Neural cell (in vitro differentiated cells): ENCODE data around the gene CHI3L1. TPM values are rescaled to one million over a fixed set of nuclear protein-coding genes. Genes with fewer than 3 reads are reported as not detected.

ENCODE experiments used
- H2AFZ ChIP-seq: fragments of 200-600, 300-800 bp; sonication (generic), shearing (Covaris generic); 2 replicates; pipeline ENCODE4 v1.6.0; 2014; ENCODE audit warnings: low read depth, mild to moderate bottlenecking, antibody characterized with exemption, low read length, moderate library complexity
- H3F3A ChIP-seq: fragments of 200-600 bp; shearing (Covaris generic); 2 replicates; pipeline ENCODE4 v1.6.1; 2016; ENCODE audit warnings: mild to moderate bottlenecking, moderate library complexity, mixed read lengths, antibody characterized with exemption, low read length; ENCODE audit not compliant: insufficient read depth, poor library complexity, severe bottlenecking
- H3K27ac ChIP-seq: fragments of 200-600, 300-800 bp; sonication (generic), shearing (Covaris generic); 2 replicates; pipeline ENCODE4 v1.5.1; 2014; ENCODE audit warnings: mild to moderate bottlenecking, low read length, moderate library complexity
- H3K27me3 ChIP-seq: fragments of 300-800, 200-600 bp; sonication (generic), shearing (Covaris generic); 2 replicates; pipeline ENCODE4 v1.6.0; 2014; ENCODE audit warnings: mild to moderate bottlenecking, low read depth, low read length, moderate library complexity; ENCODE audit not compliant: insufficient read depth
- H3K36me3 ChIP-seq: fragments of 300-800, 200-600 bp; sonication (generic), shearing (Covaris generic); 2 replicates; pipeline ENCODE4 v1.5.1; 2014; ENCODE audit warnings: mild to moderate bottlenecking, antibody characterized with exemption, low read length, moderate library complexity; ENCODE audit not compliant: insufficient read depth
- H3K4me2 ChIP-seq: fragments of 300-800, 200-600 bp; sonication (generic), shearing (Covaris generic); 2 replicates; pipeline ENCODE4 v1.6.0; 2014; ENCODE audit warnings: mild to moderate bottlenecking, low read length
- H3K4me3 ChIP-seq: fragments of 300-800, 200-600 bp; sonication (generic), shearing (Covaris generic); 2 replicates; pipeline ENCODE4 v1.5.1; 2014; ENCODE audit warnings: mild to moderate bottlenecking, low read length, moderate library complexity
- H3K79me2 ChIP-seq: fragments of 200-600 bp; shearing (Covaris generic); replicated peaks from 2 replicates; pipeline ENCODE4 v1.6.0; 2014; ENCODE audit warnings: mild to moderate bottlenecking, low read length, moderate library complexity; ENCODE audit not compliant: insufficient read depth
- H3K9ac ChIP-seq: fragments of 300-800, 200-600 bp; sonication (generic), shearing (Covaris generic); 2 replicates; pipeline ENCODE4 v1.6.1; 2016; ENCODE audit warnings: mild to moderate bottlenecking, low read length, mixed read lengths
- H3K9me2 ChIP-seq: fragments of 200-600 bp; shearing (Covaris generic); 2 replicates; pipeline ENCODE4 v1.6.1; 2016; ENCODE audit warnings: mild to moderate bottlenecking, low read length, mixed read lengths; ENCODE audit not compliant: insufficient read depth
- H3K9me3 ChIP-seq: fragments of 200-600, 300-800 bp; sonication (generic), shearing (Covaris generic); 2 replicates; pipeline ENCODE4 v1.6.1; 2016; ENCODE audit warnings: mild to moderate bottlenecking, mixed run types, low read length, moderate library complexity, mixed read lengths
- H4K20me1 ChIP-seq: fragments of 200-600 bp; shearing (Covaris generic); 2 replicates; pipeline ENCODE4 v1.6.1; 2016; ENCODE audit warnings: mild to moderate bottlenecking, mixed run types; ENCODE audit not compliant: insufficient read depth
- EP300 ChIP-seq: fragments of 450-650 bp; conservative IDR thresholded peaks from 2 replicates; pipeline ENCODE4 v1.6.1; 2014; ENCODE audit warnings: antibody characterized with exemption, mild to moderate bottlenecking, moderate library complexity; ENCODE audit not compliant: poor library complexity, severe bottlenecking
- EZH2 ChIP-seq: fragments of 200-600, 300-800 bp; shearing (Covaris generic), sonication (generic); IDR thresholded peaks from 2 replicates; pipeline ENCODE4 v1.6.1; 2014; ENCODE audit warnings: antibody characterized with exemption, low read length, borderline replicate concordance, mild to moderate bottlenecking; ENCODE audit not compliant: insufficient read depth, poor library complexity, severe bottlenecking
- MXI1 ChIP-seq: fragments of 450-650 bp; conservative IDR thresholded peaks from 2 replicates; pipeline ENCODE4 v1.6.1; 2014; ENCODE audit warnings: antibody characterized with exemption, mild to moderate bottlenecking; ENCODE audit not compliant: poor library complexity, severe bottlenecking
- POLR2AphosphoS5 ChIP-seq: IDR thresholded peaks from 2 replicates; pipeline ENCODE4 v1.6.1; 2012
- RAD21 ChIP-seq: fragments of 450-650 bp; conservative IDR thresholded peaks from 2 replicates; pipeline ENCODE4 v1.6.1; 2014; ENCODE audit warnings: antibody characterized with exemption, mild to moderate bottlenecking, moderate library complexity
- SMC3 ChIP-seq: fragments of 450-650 bp; conservative IDR thresholded peaks from 2 replicates; pipeline ENCODE4 v1.6.1; 2014; ENCODE audit warnings: antibody characterized with exemption, mild to moderate bottlenecking, moderate library complexity; ENCODE audit not compliant: poor library complexity
- TAF1 ChIP-seq: IDR thresholded peaks from 2 replicates; pipeline ENCODE4 v1.6.1; 2012; ENCODE audit warnings: low read depth
- polyA plus RNA-seq: library from polyadenylated mRNA; depleted of rRNA; stranded (reverse); fragments of >200 nt; gene quantifications from 2 replicates; pipeline ENCODE4 v1.2.3, GENCODE V29; 2014
- TF ChIP-seq, protein P1 (sequence below): IDR thresholded peaks from 2 replicates; pipeline ENCODE4 v1.6.1; 2012; ENCODE audit warnings: borderline replicate concordance
- TF ChIP-seq, protein P2 (sequence below): fragments of 450-650 bp; IDR thresholded peaks from 2 replicates; pipeline ENCODE4 v1.5.1; 2014; ENCODE audit warnings: antibody characterized with exemption, mild to moderate bottlenecking, moderate library complexity; ENCODE audit not compliant: poor library complexity, severe bottlenecking

The CHI3L1 gene
- polyA plus RNA-seq, 1 donor from 2014 or later, result not detected

DNA sequence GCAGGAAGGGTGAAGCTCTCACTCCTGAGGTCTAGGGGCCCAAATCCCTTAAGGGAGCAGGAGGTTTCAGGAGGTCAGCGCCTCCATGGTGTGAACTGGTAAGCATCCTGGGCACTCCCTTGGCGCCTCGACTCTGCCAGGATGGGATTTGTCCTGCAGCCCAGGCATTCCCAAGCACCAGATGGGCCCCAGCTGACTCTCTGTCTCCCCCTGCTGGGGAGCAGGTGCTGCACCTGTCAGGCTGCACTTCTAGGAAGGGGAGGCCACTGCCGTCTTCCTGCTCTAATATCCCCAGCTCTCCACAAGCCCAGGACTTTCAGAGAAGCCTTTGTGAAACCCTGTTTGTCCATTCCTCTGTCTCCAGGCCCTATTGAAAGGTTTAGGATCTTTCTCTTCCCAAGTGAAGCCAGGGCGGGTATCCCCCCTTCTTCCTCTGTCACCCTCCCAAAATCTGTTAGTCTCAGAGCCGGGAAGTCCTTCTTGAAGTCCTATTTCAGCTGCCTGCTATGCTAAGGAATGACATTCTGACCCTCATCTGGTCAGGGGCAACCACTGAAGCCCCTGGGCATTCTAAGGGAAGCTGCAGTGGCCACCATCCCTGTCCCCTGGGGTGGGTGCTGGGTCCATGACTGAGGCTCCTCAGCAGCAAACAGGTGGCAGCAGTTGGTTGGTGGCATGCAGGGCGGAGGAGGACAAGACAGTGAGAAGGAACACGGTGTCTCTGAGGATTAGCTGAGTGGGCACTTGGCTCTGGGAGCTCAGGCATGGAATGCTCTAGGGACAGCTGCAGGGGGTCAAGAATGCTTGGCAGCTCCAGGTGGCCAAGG lies 14.1 kb downstream of the CHI3L1 start:
- no peak overlapping the region for H3K9ac ChIP-seq

DNA sequence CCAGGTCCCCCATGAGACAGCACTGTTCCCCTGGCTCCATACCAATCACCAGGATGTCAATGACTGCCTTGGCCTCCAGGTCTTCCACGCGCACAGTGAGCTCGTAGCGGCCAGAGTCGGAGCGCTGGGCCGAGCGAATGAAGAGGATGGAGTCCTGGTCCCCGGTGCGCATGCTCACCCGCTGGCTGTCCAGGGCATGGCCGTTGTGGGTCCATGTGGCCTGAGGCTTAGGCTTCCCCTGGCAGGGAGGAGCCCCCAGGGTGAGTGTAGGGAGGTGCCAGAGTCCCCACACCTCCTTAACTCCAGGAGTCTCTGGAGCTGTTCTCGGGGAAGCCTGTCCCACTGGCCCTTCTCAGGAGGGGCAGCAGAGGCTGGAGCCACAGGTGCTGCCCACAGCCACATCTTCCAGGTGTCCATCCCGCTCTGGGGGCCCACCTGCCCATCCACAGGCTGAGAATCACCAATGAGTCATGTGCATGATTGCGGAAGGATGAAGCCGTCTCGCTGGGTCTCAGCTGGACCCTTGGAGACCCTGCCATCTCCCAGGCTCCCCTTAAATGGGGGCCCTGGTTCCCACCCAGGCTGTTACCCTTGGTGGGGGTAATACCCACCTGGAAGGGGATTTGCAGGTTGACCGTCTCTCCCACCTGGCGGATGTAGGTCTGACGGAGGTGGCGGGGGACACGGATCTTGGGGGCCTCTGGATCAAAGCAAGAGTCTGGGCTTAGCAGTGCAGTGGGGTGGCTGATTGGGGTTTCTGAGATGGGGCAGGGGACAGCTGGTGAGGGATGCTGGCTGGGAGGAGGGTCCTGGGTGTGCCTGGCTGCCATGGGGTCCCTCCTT lies 14.9 kb downstream of the CHI3L1 start:
- Histone ChIP-seq H3F3A (no peaks in the 10 kb centered on the region), H3K9ac (no peak overlapping the region), H3K4me2 (no peak overlapping the region), H3K79me2 (no peaks in the 10 kb centered on the region), H3K4me3 (no peak overlapping the region), H3K27ac (no peak overlapping the region), H4K20me1 (no peaks in the 10 kb centered on the region), H3K9me3 (no peaks in the 10 kb centered on the region), H3K36me3 (no peaks in the 10 kb centered on the region), H3K9me2 (no peaks in the 10 kb centered on the region), H3K27me3 (no peaks in the 10 kb centered on the region), H2AFZ (no peak overlapping the region)
- TF ChIP-seq, protein P1, sequence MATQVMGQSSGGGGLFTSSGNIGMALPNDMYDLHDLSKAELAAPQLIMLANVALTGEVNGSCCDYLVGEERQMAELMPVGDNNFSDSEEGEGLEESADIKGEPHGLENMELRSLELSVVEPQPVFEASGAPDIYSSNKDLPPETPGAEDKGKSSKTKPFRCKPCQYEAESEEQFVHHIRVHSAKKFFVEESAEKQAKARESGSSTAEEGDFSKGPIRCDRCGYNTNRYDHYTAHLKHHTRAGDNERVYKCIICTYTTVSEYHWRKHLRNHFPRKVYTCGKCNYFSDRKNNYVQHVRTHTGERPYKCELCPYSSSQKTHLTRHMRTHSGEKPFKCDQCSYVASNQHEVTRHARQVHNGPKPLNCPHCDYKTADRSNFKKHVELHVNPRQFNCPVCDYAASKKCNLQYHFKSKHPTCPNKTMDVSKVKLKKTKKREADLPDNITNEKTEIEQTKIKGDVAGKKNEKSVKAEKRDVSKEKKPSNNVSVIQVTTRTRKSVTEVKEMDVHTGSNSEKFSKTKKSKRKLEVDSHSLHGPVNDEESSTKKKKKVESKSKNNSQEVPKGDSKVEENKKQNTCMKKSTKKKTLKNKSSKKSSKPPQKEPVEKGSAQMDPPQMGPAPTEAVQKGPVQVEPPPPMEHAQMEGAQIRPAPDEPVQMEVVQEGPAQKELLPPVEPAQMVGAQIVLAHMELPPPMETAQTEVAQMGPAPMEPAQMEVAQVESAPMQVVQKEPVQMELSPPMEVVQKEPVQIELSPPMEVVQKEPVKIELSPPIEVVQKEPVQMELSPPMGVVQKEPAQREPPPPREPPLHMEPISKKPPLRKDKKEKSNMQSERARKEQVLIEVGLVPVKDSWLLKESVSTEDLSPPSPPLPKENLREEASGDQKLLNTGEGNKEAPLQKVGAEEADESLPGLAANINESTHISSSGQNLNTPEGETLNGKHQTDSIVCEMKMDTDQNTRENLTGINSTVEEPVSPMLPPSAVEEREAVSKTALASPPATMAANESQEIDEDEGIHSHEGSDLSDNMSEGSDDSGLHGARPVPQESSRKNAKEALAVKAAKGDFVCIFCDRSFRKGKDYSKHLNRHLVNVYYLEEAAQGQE, result no peak
- TF ChIP-seq TAF1, result no peak
- TF ChIP-seq POLR2AphosphoS5, result no peak
- no peak for TF ChIP-seq MXI1
- no peak for TF ChIP-seq SMC3
- TF ChIP-seq, protein P2, sequence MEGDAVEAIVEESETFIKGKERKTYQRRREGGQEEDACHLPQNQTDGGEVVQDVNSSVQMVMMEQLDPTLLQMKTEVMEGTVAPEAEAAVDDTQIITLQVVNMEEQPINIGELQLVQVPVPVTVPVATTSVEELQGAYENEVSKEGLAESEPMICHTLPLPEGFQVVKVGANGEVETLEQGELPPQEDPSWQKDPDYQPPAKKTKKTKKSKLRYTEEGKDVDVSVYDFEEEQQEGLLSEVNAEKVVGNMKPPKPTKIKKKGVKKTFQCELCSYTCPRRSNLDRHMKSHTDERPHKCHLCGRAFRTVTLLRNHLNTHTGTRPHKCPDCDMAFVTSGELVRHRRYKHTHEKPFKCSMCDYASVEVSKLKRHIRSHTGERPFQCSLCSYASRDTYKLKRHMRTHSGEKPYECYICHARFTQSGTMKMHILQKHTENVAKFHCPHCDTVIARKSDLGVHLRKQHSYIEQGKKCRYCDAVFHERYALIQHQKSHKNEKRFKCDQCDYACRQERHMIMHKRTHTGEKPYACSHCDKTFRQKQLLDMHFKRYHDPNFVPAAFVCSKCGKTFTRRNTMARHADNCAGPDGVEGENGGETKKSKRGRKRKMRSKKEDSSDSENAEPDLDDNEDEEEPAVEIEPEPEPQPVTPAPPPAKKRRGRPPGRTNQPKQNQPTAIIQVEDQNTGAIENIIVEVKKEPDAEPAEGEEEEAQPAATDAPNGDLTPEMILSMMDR, result no peak
- no peak for TF ChIP-seq RAD21

More for the DNA sequence above, 14.1 kb downstream of the CHI3L1 start:
- Histone ChIP-seq H3K4me3 (no peak overlapping the region), H3K27ac (no peak overlapping the region), H4K20me1 (no peaks in the 10 kb centered on the region), H2AFZ (no peak overlapping the region), H3K27me3 (no peaks in the 10 kb centered on the region), H3K9me3 (no peaks in the 10 kb centered on the region), H3F3A (no peaks in the 10 kb centered on the region), H3K36me3 (no peaks in the 10 kb centered on the region), H3K4me2 (no peak overlapping the region), H3K9me2 (no peaks in the 10 kb centered on the region), H3K79me2 (no peaks in the 10 kb centered on the region)
- TF ChIP-seq, protein P1, result no peak
- TF ChIP-seq TAF1 (no peak), EZH2 (no peak), POLR2AphosphoS5 (no peak), MXI1 (no peak), SMC3 (no peak), RAD21 (no peak), EP300 (no peak)
- TF ChIP-seq, protein P2, result no peak
